Gastrocnemius medialis (tissue), 4 donors: ENCODE measurements around the gene CACNA1B.

Experiments used
- CTCF ChIP-seq, 5 experiments: fragments of 450-650 bp in 3 of 5; fragments of 200-600 bp in 2 of 5; sonication (generic) in 2 of 5; IDR thresholded peaks in 4 of 5; conservative IDR thresholded peaks in 1 of 5; 1 replicate in 4 of 5; 2 replicates in 1 of 5; pipeline ENCODE4 v1.5.1; 2016 to 2019; ENCODE audit warnings: antibody characterized with exemption in 5 of 5, mild to moderate bottlenecking in 3 of 5, moderate library complexity in 3 of 5
- POLR2A ChIP-seq, 2 donors: fragments of 450-650 bp; IDR thresholded peaks; one replicate each; pipeline ENCODE4 v1.6.1; 2017; ENCODE audit warnings: antibody characterized with exemption in 2 of 2, mild to moderate bottlenecking in 2 of 2, moderate library complexity in 2 of 2

GRCh38 chr9:137967280-137967953 lies 89.8 kb downstream of the CACNA1B start:
- TF ChIP-seq CTCF (IDR thresholded peaks at IDR 0.05 in 4 of 5, conservative IDR thresholded peaks at IDR 0.05 in 1 of 5) (no peak), POLR2A (IDR thresholded peaks at IDR 0.05) (no peak)
